ENCODE results near the gene AKNAD1. TPM values are rescaled to one million over a fixed set of nuclear protein-coding genes. Genes with fewer than 3 reads are reported as not detected.
A peak's percentile ranks its signal among the peaks of the same experiment; 100 is the strongest.

The AKNAD1 gene
- total RNA-seq, 2 experiments from 2014 or later: not detected

GRCh38 chr1:108880850-108881249 is 24.0 kb upstream of the AKNAD1 start:
- BruUV-seq (replicated peaks): no TSS peak
- H3K9me2 ChIP-seq (ENCODE audit: insufficient read depth, low read length): no peaks in the 10 kb centered on the region
- ChIA-PET CTCF (ENCODE audit: unreplicated experiment) (interaction anchor here (0.6 kb wide), 1 partner anchor 51 kb away, joined by 3 read pairs; no protein-coding TSS in a partner anchor), POLR2A (interaction anchor here (0.7 kb wide), 1 partner anchor 11 kb away, joined by 4 read pairs; no protein-coding TSS in a partner anchor)
- no peak overlapping the region for H3K27ac ChIP-seq (ENCODE audit: low read depth, low read length, poor library complexity, severe bottlenecking)
- no peak for DNase-seq (ENCODE audit: low spot score)
- H3K4me2 ChIP-seq (ENCODE audit: low read length): no peak overlapping the region
- no peaks in the 10 kb centered on the region for H3K9me3 ChIP-seq (ENCODE audit: low read length)
- intact Hi-C loops (cut with micrococcal nuclease; ENCODE audit: unreplicated experiment): no loop called here
- 0 out of 2 replicates have a peak, but pooled peaks cover 17% of the 10 kb centered on the region for H3K36me3 ChIP-seq (ENCODE audit: insufficient read depth, low read length)
- no peak overlapping the region for H3K4me3 ChIP-seq (ENCODE audit: low read depth, low read length, poor library complexity, severe bottlenecking)
- peaks cover 11% of the 10 kb centered on the region for H3K4me1 ChIP-seq (ENCODE audit: insufficient read depth, low read length, poor library complexity, severe bottlenecking)
- peaks cover 52% of the 10 kb centered on the region for H3K79me2 ChIP-seq (ENCODE audit: insufficient read depth, low read depth, low read length)
- H4K20me1 ChIP-seq (ENCODE audit: insufficient read depth, low read length): no peaks in the 10 kb centered on the region
- TF ChIP-seq CTCF (conservative IDR thresholded peaks at IDR 0.05; ENCODE audit: low read length) (no peak), EZH2phosphoT487 (IDR thresholded peaks at IDR 0.05; ENCODE audit: borderline replicate concordance, low read depth, low read length) (no peak)
- no peak overlapping the region for H2AFZ ChIP-seq (ENCODE audit: low read length)

- peak overlapping the region; percentile 97 for H3K4me2 ChIP-seq (ENCODE audit: low read length)
- 0 out of 2 replicates have a peak, but pooled peaks cover 13% of the 10 kb centered on the region for H3K36me3 ChIP-seq (ENCODE audit: insufficient read depth, low read length)
- no peak for DNase-seq (ENCODE audit: low spot score)
- no TSS peak for BruUV-seq (replicated peaks)
- ChIA-PET CTCF (ENCODE audit: unreplicated experiment) (no interaction called here), POLR2A (no interaction called here)
- peak overlapping the region; percentile 94 for H3K4me3 ChIP-seq (ENCODE audit: low read depth, low read length, poor library complexity, severe bottlenecking)
- TF ChIP-seq EZH2phosphoT487 (IDR thresholded peaks at IDR 0.05; ENCODE audit: borderline replicate concordance, low read depth, low read length) (no peak), CTCF (conservative IDR thresholded peaks at IDR 0.05; ENCODE audit: low read length) (no peak)
- peaks cover 11% of the 10 kb centered on the region for H3K4me1 ChIP-seq (ENCODE audit: insufficient read depth, low read length, poor library complexity, severe bottlenecking)
- H3K9me2 ChIP-seq (ENCODE audit: insufficient read depth, low read length): no peaks in the 10 kb centered on the region
- H2AFZ ChIP-seq (ENCODE audit: low read length): no peak overlapping the region
- H3K9me3 ChIP-seq (ENCODE audit: low read length): no peaks in the 10 kb centered on the region
- intact Hi-C loops (cut with micrococcal nuclease; ENCODE audit: unreplicated experiment): loop anchor here (5.0 kb wide), 3 partner anchors 84 to 321 kb away; partner anchors contain the start of genes CLCC1 and STXBP3
- H3K79me2 ChIP-seq (ENCODE audit: insufficient read depth, low read depth, low read length): peaks cover 52% of the 10 kb centered on the region
- no peaks in the 10 kb centered on the region for H4K20me1 ChIP-seq (ENCODE audit: insufficient read depth, low read length)
- no peak overlapping the region for H3K27ac ChIP-seq (ENCODE audit: low read depth, low read length, poor library complexity, severe bottlenecking)
Measured at GRCh38 chr1:108878678-108879077, 21.8 kb upstream of the AKNAD1 start.

- Histone ChIP-seq H3K36me3 (ENCODE audit: insufficient read depth, low read length) (0 out of 2 replicates have a peak, but pooled peaks cover 11% of the 10 kb centered on the region), H3K4me2 (ENCODE audit: low read length) (peak overlapping the region; percentile 97), H3K79me2 (ENCODE audit: insufficient read depth, low read depth, low read length) (peaks cover 48% of the 10 kb centered on the region), H2AFZ (ENCODE audit: low read length) (peak overlapping the region; percentile 79; the same call in 1 of the 2 replicates), H3K4me3 (ENCODE audit: low read depth, low read length, poor library complexity, severe bottlenecking) (peak overlapping the region; percentile 94), H3K4me1 (ENCODE audit: insufficient read depth, low read length, poor library complexity, severe bottlenecking) (peaks cover 11% of the 10 kb centered on the region), H3K27ac (ENCODE audit: low read depth, low read length, poor library complexity, severe bottlenecking) (no peak overlapping the region), H3K9me3 (ENCODE audit: low read length) (no peaks in the 10 kb centered on the region), H4K20me1 (ENCODE audit: insufficient read depth, low read length) (no peaks in the 10 kb centered on the region), H3K9me2 (ENCODE audit: insufficient read depth, low read length) (no peaks in the 10 kb centered on the region)
- no peak for DNase-seq (ENCODE audit: low spot score)
- POLR2A ChIA-PET: interaction anchor here (0.5 to 0.9 kb wide), 2 partner anchors 38 to 764 kb away, joined by 3 to 6 read pairs; no protein-coding TSS in a partner anchor
- CTCF ChIA-PET (ENCODE audit: unreplicated experiment): no interaction called here
- intact Hi-C loops (cut with micrococcal nuclease; ENCODE audit: unreplicated experiment): loop anchor here (5.0 kb wide), 3 partner anchors 84 to 321 kb away; partner anchors contain the start of genes CLCC1 and STXBP3
- TF ChIP-seq CTCF (conservative IDR thresholded peaks at IDR 0.05; ENCODE audit: low read length) (no peak), EZH2phosphoT487 (IDR thresholded peaks at IDR 0.05; ENCODE audit: borderline replicate concordance, low read depth, low read length) (no peak)
- no TSS peak for BruUV-seq (replicated peaks)
Measured at GRCh38 chr1:108878160-108878469, 21.2 kb upstream of the AKNAD1 start.
